GM10248 (cell line): ENCODE measurements around the gene FGFRL1.
A peak's percentile ranks its signal among the peaks of the same experiment; 100 is the strongest.

ENCODE experiments used
- CTCF ChIA-PET: fragments of 300-600 bp; sonication (Branson Sonifier 250); formaldehyde crosslinking; extraction: SDS; loops from one replicate; lab custom pipeline; 2021; ENCODE audit warnings: antibody characterized with exemption; lab: Yijun Ruan, JAX
- POLR2A ChIA-PET: fragments of 350-650 bp; sonication (Branson Sonifier 250); formaldehyde crosslinking; extraction: SDS; loops from one replicate; lab custom pipeline; 2020; ENCODE audit warnings: antibody characterized with exemption; lab: Yijun Ruan, JAX
- DNase-seq: peaks from one replicate; pipeline ENCODE4 v3.0.0; 2012; ENCODE audit errors: extremely low spot score
- TF ChIP-seq, protein P1 (sequence below): IDR thresholded peaks from 2 replicates; pipeline ENCODE4 v1.5.1; 2012; ENCODE audit warnings: mild to moderate bottlenecking, low read depth; ENCODE audit errors: extremely low read depth, missing control alignments, control extremely low read depth

Gene FGFRL1

DNA sequence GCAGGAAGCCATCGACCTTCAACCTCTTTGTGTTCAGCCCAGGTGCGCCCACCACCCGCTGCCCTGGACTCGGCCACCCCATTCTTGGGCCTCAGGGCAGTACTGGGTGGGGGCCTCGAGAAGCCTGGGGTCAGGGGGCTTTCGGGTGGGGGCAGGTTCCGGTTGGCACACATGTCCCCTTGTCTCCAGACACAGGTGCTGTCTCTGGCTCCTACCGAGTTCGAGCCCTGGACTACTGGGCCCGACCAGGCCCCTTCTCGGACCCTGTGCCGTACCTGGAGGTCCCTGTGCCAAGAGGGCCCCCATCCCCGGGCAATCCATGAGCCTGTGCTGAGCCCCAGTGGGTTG, 7.4 kb upstream of the FGFRL1 start:
- POLR2A ChIA-PET = no interaction called here
- TF ChIP-seq, protein P1, sequence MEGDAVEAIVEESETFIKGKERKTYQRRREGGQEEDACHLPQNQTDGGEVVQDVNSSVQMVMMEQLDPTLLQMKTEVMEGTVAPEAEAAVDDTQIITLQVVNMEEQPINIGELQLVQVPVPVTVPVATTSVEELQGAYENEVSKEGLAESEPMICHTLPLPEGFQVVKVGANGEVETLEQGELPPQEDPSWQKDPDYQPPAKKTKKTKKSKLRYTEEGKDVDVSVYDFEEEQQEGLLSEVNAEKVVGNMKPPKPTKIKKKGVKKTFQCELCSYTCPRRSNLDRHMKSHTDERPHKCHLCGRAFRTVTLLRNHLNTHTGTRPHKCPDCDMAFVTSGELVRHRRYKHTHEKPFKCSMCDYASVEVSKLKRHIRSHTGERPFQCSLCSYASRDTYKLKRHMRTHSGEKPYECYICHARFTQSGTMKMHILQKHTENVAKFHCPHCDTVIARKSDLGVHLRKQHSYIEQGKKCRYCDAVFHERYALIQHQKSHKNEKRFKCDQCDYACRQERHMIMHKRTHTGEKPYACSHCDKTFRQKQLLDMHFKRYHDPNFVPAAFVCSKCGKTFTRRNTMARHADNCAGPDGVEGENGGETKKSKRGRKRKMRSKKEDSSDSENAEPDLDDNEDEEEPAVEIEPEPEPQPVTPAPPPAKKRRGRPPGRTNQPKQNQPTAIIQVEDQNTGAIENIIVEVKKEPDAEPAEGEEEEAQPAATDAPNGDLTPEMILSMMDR = no peak
- CTCF ChIA-PET = interaction anchor here (2.5 kb wide), 1 partner anchor 17 kb away, joined by 9 read pairs; the partner anchor contains the start of gene IDUA
- DNase-seq = no peak

DNA sequence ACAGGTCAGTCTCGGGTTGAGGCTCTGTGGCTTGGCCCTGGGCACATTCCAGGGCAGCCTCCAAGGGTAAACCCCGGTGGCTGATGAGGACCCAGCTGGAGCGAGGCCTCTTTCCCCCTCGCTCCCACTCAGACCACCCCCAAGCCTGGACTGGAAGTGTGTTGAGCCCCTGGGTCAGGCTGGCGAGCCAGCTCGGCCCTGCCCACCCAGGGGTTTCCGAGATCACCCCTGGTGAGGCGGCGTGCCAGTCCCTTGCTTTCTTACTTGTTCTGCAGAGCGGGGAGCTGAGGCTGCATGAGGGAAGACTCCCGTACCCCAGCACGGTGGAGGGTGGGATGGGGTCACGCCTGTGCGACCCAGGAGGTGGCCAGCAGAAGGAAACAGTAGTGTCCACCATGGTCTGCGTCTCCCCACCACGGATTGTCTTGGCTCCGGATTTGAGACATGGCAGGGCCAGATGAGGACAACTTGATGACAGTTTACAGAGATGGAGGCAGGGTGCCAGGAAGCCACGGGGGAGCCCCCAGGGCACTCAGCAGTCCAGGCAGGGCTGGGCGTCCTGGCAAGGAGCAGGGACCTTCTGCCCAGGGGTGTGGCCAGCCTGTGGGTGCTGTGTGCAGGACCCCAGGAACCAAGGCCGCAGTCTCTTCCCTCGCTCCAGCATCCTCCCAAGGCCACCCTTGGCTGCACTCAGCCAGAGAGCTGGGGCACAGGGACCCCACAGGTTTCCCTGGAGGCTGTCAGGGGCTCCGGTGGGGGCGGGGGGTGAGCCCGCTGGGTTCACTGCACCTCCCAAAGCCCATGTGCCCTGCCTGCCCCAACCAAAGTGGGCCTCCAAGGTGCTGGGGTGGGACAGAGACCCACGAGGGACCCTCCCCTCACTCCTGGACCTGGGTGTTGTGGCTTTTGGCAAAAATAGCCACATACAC, 6.6 kb upstream of the FGFRL1 start:
- POLR2A ChIA-PET = no interaction called here

DNA sequence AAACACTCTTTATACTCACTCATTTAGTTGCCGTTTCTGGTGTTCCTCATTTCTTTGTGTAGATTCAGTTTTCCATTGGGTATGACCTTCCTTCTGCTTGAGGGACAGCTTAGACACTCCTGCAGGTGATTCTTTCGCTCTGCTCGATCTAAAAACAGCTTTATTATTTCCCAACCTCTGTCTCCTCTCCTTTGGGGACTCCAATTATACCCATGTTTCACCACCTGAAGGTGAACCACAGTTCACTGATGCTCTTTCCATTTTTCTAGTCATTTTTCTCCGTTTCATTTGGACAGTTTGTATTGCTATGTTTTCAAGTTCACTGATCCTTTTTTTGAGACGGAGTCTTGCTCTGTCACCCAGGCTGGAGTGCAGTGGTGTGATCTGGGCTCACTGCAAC, 4.6 kb upstream of the FGFRL1 start:
- POLR2A ChIA-PET = no interaction called here

More for the DNA sequence above, 6.6 kb upstream of the FGFRL1 start:
- TF ChIP-seq, protein P1 = no peak
- CTCF ChIA-PET = interaction anchor here (0.9 to 2.5 kb wide), 3 partner anchors 11 to 262 kb away, joined by 3 to 9 read pairs (median 5); partner anchors contain the start of gene IDUA
- DNase-seq = no peak

DNA sequence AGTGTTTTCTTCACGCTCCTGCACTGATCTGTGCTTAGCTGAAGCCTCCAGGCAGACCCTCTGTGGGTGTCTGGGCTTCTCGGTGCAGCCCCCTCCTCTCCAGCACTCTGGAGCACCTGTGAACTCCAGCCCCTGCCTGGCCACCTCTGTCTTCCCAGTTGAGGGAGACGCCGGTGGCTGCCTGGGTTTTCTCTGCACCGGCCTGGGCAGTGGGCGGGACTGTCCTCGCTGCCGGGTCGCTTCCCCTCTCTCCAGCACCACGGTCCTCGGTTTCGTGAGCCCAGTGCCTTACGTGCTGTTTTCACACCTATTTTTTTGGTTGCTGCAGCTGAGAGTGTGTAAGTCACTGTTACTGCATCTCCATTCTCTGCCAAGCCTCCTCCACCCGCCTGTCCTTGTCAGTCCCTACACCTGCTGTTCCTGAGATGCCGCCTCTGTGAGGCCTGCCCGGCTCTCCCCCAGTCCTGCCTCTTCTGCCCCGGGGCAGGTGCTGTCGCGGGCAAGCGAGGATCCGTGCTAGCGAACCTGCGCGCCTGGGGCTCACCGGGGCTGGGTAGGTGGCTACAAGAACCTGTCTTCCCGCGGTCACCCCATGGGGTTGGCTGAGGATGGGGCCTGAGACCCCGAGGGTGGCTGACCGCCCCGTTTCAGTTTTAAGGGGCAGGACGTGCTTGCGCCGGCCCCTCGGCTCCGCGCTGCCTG, 2.4 kb upstream of the FGFRL1 start:
- TF ChIP-seq, protein P1 = no peak
- ChIA-PET CTCF (no interaction called here), POLR2A (no interaction called here)
- DNase-seq = no peak

More for the DNA sequence above, 4.6 kb upstream of the FGFRL1 start:
- TF ChIP-seq, protein P1 = no peak
- DNase-seq = no peak
- CTCF ChIA-PET = no interaction called here

DNA sequence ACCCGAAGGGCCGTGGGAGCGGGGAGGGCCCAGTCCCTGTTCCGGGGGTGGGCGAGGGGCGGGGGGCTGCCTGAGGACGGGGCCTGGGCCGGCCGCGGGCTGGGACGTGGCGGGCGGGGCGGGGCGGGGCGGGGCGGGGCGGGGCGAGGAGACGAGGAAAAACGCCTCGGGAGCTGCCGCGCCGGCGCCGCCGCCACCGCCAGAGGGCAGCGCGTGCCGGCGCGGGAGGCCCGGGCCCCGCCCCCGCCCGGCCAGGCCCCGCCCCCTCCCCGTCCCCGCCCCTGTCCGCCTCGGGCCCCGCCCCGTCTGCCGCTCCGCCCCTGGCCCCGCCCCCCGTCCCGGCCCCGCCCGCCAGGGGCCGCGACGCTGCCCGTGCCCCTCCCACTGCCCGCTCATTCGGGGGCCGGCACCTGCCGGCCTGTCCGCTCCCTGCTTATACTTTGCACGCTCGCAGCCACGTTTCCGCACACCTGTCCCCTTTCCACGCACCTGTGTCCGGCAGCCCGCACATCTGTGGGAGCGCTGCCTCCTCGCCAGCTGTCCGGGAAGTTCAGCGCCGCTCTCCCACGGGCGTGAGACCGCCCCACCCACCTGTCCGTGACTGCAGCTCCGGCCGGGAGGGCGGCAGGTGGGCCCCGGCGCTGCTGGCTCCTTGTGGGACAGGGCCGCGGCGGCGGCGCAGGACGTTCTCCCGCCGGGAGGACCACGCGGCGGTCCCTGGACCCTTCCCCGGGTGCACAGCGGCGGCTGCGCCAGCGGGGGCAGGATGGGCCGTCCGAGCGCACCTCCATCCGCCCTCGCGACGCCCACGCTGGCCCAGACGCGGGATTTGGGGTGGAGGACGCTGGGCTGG, 1.7 kb upstream of the FGFRL1 start:
- CTCF ChIA-PET = interaction anchor here (0.9 to 1.6 kb wide), 5 partner anchors 10 to 340 kb away, joined by 3 to 4 read pairs (median 3); no protein-coding TSS in a partner anchor
- POLR2A ChIA-PET = no interaction called here
- TF ChIP-seq, protein P1 = peak; percentile 40
- peak; percentile 92 for DNase-seq
